DMS79 treated with DMSO at 0.1 percent for 48 hours (cell line): ENCODE results near the gene SH3PXD2B.
"Not testable (repeated sequence)": the region's sequence is repeated elsewhere in the genome, so short reads cannot be mapped to it uniquely, and the experiment has no call there.

ENCODE experiments used
- DNase-seq: peaks from one replicate; lab custom pipeline; 2025; lab: John Stamatoyannopoulos, UW

The SH3PXD2B gene

DNA sequence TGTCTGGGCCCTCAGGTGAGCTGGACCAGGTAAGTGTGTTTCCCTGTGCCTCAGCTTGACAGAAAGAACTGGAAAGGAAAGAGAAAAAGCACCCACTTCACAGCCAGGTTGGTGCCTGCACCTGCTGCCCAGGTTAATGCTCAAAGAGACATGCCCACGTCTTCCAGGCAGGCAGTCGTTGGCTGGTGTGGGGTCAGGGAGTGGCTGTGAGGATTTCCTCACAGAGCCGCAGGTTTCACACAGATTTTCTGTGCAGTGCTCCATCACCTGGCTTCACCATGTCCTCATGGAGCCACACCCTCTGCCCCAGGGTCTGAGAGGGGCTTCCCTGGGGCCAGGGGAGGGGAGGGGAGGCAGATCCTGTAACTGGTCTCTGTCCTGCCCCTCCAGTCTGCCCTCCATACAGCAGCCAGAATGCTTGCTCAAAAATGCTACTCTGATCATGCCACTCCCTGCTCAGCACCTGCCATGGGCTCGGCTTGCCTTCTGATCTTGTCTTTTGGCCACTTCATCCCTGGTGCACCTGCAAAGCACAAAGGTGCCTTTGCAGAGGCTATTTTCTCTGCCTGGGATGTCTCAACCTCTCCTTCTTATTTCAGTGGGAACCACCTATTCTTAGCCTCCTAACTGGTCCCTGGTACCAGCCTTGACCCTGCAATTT lies 88.2 kb downstream of the SH3PXD2B start:
- DNase-seq = no peak

DNA sequence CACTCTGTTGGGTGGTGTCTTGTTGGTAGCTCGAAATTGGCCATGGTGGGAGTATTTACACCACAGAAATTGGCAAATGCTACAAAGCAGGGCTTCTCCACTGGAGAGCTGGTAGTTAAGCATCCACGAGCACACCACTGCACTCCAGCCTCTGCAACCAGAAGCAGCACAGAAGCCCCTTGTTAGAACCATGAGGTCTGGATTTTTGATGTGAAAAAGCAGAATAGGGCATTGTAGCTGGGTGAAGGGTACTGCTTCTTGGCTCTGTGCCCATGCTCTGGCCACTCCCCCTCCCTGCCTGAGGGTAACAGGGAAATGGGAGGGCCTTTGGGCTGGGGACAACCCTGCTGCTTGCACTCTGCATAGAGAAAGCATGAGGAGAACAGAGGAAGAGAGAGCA lies 89.6 kb downstream of the SH3PXD2B start:
- no peak for DNase-seq

- no peak for DNase-seq
These were observed 91.6 kb downstream of the SH3PXD2B start for GRCh38 chr5:172362755-172363154.

DNA sequence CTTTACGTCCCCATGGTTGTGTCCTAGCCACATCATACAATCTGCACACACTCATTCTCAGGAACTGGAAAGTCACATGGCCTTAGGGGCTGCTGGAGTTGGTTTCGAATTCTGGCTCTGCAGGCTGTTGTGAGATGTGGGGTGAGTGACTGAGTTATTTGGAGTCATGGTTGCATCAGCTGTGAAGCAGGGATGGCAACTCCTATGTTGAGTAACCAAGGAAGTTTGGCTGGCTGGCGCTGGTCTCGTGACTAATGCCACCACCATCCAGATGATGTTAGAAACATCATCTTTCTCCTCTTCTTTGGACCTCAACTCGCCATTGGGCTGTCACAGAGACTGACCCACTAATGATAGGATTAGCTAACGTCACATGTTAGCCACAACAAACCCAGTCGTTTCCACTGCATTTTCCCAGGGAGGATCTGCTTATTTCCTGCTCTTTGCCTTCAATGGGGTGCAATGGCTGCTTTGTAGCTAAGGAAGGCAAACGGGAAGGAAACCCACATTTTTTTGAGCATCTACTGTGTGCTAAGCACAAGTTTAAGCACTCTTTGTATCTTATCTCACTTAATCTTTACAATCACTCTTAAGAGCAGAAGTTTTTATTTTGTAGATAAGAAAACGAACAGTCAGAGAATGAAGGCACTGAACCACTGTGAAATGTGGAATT lies 92.6 kb downstream of the SH3PXD2B start:
- DNase-seq = no peak

DNA sequence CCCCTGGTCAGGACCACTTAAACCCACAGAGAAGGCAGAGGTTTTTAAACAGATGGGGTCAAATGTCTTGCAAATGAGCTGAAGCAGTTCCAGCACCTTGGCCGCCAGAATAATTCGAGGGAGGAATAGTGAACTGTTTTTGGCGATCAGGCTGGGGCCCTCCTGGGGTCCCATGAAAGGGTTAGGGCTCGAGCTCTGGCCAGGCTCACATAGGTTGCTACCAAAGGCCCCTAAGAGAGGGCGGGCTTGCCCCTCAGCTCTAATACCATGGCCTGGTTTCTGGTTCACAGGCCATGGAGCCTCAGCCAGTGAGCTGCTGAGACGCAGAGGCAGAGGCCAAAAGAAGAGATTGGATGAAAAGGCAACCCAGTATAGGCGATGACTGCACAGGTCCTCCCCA lies 96.0 kb downstream of the SH3PXD2B start:
- no peak for DNase-seq

DNA sequence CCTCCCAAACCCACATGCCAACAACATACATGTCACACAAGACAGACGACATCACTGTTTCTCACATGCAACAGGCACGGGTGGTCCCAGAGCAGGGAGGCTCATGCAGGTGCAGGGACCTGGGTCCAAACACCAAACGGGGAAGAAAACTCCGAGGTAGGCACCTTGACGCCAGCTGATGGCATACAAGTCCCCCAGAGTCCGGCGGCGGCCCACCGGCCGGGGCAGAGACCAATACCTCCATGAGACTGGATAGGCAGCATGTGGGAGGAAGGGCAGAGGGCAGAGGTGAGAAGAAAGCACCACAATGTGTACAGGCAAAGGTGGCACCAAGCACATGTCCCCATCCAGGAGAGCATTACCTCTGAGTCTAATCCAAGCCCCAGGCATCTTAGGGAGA lies 97.8 kb downstream of the SH3PXD2B start:
- no peak for DNase-seq

DNA sequence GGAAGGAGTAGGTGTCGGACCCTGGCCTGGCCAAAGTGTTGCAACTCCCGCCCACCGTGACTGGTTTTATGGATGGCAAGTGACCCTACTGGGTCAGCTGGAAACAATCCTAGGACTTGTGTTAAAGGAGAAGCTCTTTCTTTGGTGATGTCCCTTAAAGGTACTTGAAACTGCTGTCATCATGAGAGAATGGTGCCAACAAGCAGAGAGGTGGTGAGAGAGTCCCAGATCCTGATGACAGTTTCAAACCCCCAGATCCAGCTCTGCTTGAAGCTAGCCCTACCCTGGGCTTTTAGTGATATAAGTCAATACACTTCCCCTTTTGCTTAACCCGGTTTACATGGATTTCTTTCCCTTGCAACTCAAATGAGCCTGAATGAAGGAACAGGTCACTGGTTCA lies 98.3 kb downstream of the SH3PXD2B start:
- no peak for DNase-seq

GRCh38 chr5:172353846-172354245 lies 100.5 kb downstream of the SH3PXD2B start:
- DNase-seq = no peak

GRCh38 chr5:172353271-172353812 lies 101.0 kb downstream of the SH3PXD2B start:
- DNase-seq = no peak

DNA sequence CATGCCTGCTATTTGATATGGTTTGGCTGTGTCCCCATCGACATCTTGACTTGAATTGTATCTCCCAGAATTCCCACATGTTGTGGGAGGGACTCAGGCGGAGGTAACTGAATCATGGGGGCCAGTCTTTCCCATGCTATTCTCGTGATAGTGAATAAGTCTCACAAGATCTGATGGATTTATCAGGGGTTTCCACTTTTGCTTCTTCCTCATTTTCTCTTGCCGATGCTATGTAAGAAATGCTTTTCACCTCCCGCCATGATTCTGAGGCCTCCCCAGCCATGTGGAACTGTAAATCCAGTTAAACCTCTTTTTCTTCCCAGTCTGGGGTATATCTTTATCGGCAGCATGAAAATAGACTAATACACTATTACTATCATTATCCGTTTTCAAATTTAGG lies 101.8 kb downstream of the SH3PXD2B start:
- DNase-seq = not testable (repeated sequence)

- no peak for DNase-seq
These were observed 103.0 kb downstream of the SH3PXD2B start for GRCh38 chr5:172351240-172351778.

DNA sequence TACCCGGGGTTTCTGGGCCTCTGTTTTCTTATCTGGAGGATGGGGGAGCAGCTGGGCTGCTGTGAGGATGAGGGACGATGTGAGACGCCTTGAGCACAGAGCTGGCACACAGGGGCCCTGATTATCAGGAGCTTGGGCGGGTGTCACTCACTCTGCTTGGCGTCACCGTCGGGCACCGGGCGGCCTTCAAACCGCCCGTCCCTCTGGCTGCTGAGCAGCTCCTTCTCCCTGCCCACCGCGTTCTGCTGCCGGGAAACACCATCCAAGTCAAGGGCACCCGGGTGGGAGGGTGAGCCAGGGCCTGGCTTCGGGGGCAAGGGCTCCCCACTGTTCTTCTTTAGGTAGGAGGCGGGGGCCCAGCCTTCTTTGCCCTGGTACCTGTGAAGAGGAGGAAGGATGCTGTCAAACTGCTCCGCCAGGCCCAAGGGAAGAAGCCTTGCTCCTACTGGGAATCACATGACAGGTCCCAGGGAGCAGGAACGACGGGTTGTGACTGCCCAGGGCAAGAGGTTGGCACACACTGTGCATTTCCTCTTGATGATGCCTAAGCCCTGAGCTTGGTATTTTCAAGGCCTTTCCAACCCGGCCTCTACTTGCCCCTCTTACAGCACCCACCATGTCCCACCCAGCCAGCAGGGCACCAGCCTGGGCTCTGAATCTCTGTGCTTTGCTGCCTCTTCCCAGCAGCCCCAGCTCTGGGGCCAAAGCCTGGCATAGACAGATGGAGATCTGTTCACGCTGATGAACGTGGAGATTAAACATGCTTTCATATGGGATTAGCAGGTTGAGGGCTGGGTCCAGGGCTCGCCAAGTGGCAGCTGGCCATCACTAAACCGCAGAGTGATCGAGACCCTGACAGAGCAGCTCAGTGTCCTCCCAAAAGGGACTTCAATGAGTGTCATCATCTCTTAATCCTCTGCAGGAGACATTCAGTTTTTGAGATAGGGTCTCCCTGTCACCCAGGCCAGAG lies 103.8 kb downstream of the SH3PXD2B start:
- no peak for DNase-seq

- not testable (repeated sequence) for DNase-seq
These were observed 105.6 kb downstream of the SH3PXD2B start for GRCh38 chr5:172348733-172349132.

DNA sequence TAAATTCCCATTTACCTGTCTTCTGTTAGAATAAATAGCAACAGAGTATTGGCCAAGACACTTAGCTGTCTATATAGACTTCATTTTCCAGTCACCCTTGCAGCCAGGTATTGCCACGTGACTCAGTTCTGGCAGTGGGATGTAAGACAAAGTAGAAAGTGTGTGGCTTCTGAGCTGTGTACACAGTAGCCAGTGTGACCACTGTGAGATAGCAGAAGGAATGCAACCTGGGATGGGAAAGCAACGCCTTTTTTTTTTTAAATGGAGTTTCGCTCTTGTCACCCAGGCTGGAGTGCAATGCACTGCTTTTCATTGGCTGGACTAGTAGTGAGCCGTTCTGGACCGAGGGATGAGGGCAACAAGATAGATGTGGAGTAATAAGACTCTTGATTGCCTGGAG lies 106.2 kb downstream of the SH3PXD2B start:
- no peak for DNase-seq

DNA sequence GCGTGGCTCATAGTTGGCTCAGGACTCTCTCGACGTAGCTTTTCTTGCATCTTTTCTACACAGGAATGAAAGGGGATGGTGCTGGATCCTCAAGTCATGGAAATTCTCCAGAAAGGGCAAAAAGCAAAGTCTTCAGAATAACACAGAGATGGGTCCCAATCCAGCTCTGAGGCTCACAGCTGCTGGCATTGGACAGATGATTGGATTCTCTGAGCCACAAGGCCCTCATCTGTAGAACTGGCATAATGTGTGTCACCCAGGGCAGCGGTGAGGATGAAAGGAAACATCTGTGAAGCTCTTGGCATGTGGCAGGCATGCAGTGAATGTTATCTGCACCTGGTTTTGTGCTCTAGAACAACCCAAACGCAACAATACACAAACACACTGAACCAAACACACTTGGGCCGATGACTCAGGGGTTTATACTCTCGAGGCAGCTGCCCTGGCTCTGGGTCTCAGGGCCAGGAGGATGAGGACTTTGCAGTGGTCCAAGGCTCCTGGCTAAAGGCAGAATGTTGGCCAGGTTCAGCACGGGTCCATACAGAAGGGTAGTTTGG lies 106.8 kb downstream of the SH3PXD2B start:
- DNase-seq = no peak

- no peak for DNase-seq
These were observed 108.4 kb downstream of the SH3PXD2B start for GRCh38 chr5:172345881-172346280.

- no peak for DNase-seq
These were observed 109.4 kb downstream of the SH3PXD2B start for GRCh38 chr5:172344855-172345409.

DNA sequence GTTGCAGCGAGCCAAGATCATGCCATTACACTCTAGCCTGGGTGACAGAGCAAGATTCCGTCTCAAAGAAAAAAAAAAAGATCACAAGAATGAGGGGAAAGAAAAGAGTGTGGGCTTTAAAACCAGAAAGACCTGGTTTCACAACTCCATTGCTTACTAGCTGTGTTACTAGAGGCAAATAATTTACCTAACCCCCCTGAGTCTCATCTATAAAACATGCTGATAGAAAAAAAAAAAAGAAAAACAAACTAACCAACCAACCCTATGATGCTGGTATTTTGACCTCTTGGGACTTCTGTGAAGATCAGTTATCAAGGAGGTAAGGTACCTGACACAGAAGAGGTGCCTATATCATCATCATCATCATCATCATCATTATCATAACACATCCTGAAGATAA lies 110.6 kb downstream of the SH3PXD2B start:
- DNase-seq = no peak

- DNase-seq = peak; percentile 42
These were observed 111.4 kb downstream of the SH3PXD2B start for GRCh38 chr5:172342918-172343317.

- no peak for DNase-seq
These were observed 114.8 kb downstream of the SH3PXD2B start for GRCh38 chr5:172339264-172340180.
